WTC11 (cell line): Measurements from ENCODE around the gene SPAAR. TPM values are rescaled to one million over a fixed set of nuclear protein-coding genes. Genes with fewer than 3 reads are reported as not detected.

Experiments used
- ATAC-seq: fragments of 200-7000 bp; cut with Tn5 transposase; 2 replicates; pipeline ENCODE4 v1.10.0; 2021; ENCODE audit warnings: mild to moderate bottlenecking, moderate library complexity
- CTCF ChIA-PET: fragments of 300-600 bp; sonication (Branson Sonifier 250); formaldehyde crosslinking; loops from one replicate; lab custom pipeline; 2021; ENCODE audit warnings: antibody characterized with exemption; lab: Charles Lee
- POLR2A ChIA-PET: fragments of 350-600 bp; sonication (Branson Sonifier 250); formaldehyde crosslinking; loops from one replicate; lab custom pipeline; 2021; ENCODE audit warnings: antibody characterized with exemption; lab: Charles Lee
- DNase-seq: peaks from one replicate; pipeline ENCODE4 v3.0.0; 2021; ENCODE audit warnings: low spot score
- H3K27ac Mint-ChIP-seq: 2 replicates; pipeline ENCODE4 v1.8.0; 2021; ENCODE audit warnings: mixed read lengths
- H3K27me3 Mint-ChIP-seq: 2 replicates; pipeline ENCODE4 v1.8.0; 2021; ENCODE audit warnings: low read depth, mild to moderate bottlenecking, moderate library complexity, mixed read lengths
- H3K36me3 Mint-ChIP-seq: 2 replicates; pipeline ENCODE4 v1.8.0; 2021; ENCODE audit warnings: mixed read lengths
- H3K4me1 Mint-ChIP-seq: 2 replicates; pipeline ENCODE4 v1.8.0; 2022; ENCODE audit warnings: mixed read lengths
- H3K4me3 Mint-ChIP-seq: 2 replicates; pipeline ENCODE4 v1.8.0; 2021; ENCODE audit warnings: mild to moderate bottlenecking, moderate library complexity, mixed read lengths
- H3K9me3 Mint-ChIP-seq: 2 replicates; pipeline ENCODE4 v1.8.0; 2021; ENCODE audit warnings: mixed read lengths
- ATF1 ChIP-seq: sonication (generic); formaldehyde crosslinking; IDR thresholded peaks from 2 replicates; pipeline ENCODE4 v1.8.1; 2023; ENCODE audit warnings: mild to moderate bottlenecking, moderate library complexity, missing genetic modification reagents
- ATF6 ChIP-seq: sonication (generic); formaldehyde crosslinking; IDR thresholded peaks from 2 replicates; pipeline ENCODE4 v1.8.1; 2023; ENCODE audit warnings: mild to moderate bottlenecking, missing genetic modification reagents
- CTCF ChIP-seq: fragments of 200-600 bp; IDR thresholded peaks from 2 replicates; pipeline ENCODE4 v1.8.0; 2022; ENCODE audit warnings: antibody characterized with exemption
- E2F1 ChIP-seq: sonication (generic); formaldehyde crosslinking; IDR thresholded peaks from 2 replicates; pipeline ENCODE4 v1.8.0; 2022; ENCODE audit warnings: mild to moderate bottlenecking, missing genetic modification reagents
- ELF4 ChIP-seq: sonication (generic); formaldehyde crosslinking; IDR thresholded peaks from 2 replicates; pipeline ENCODE4 v1.8.1; 2022; ENCODE audit warnings: low read depth, mild to moderate bottlenecking, moderate library complexity, missing genetic modification reagents
- ESRRA ChIP-seq: sonication (generic); formaldehyde crosslinking; IDR thresholded peaks from 2 replicates; pipeline ENCODE4 v1.8.1; 2022; ENCODE audit warnings: mild to moderate bottlenecking, missing genetic modification reagents, borderline replicate concordance
- MAX ChIP-seq: sonication (generic); formaldehyde crosslinking; IDR thresholded peaks from 2 replicates; pipeline ENCODE4 v1.8.0; 2022; ENCODE audit warnings: mild to moderate bottlenecking, missing genetic modification reagents
- MLX ChIP-seq: sonication (generic); formaldehyde crosslinking; IDR thresholded peaks from 2 replicates; pipeline ENCODE4 v1.8.1; 2023; ENCODE audit warnings: mild to moderate bottlenecking, missing genetic modification reagents, moderate library complexity
- MYBL2 ChIP-seq: sonication (generic); formaldehyde crosslinking; IDR thresholded peaks from 2 replicates; pipeline ENCODE4 v1.8.1; 2023; ENCODE audit warnings: mild to moderate bottlenecking, moderate library complexity, missing genetic modification reagents
- OVOL2 ChIP-seq: fragments of 250-450 bp; sonication (Bioruptor Pico); IDR thresholded peaks from 2 replicates; pipeline ENCODE4 v1.9.0; 2021; ENCODE audit warnings: mild to moderate bottlenecking, borderline replicate concordance
- PRRX2 ChIP-seq: fragments of 250-450 bp; sonication (Bioruptor Pico); IDR thresholded peaks from 2 replicates; pipeline ENCODE4 v1.8.0; 2021; ENCODE audit warnings: mild to moderate bottlenecking
- TP53 ChIP-seq: sonication (generic); formaldehyde crosslinking; IDR thresholded peaks from 2 replicates; pipeline ENCODE4 v1.8.1; 2023; ENCODE audit warnings: mild to moderate bottlenecking, missing genetic modification reagents
- USF1 ChIP-seq: sonication (generic); formaldehyde crosslinking; IDR thresholded peaks from 2 replicates; pipeline ENCODE4 v1.8.0; 2022; ENCODE audit warnings: mild to moderate bottlenecking, missing genetic modification reagents
- ZBTB43 ChIP-seq: sonication (generic); formaldehyde crosslinking; IDR thresholded peaks from 2 replicates; pipeline ENCODE4 v1.8.1; 2023; ENCODE audit warnings: mild to moderate bottlenecking, missing genetic modification reagents
- ZNF121 ChIP-seq: sonication (generic); formaldehyde crosslinking; IDR thresholded peaks from 2 replicates; pipeline ENCODE4 v1.8.0; 2023; ENCODE audit warnings: missing genetic modification reagents
- ZNF219 ChIP-seq: sonication (generic); formaldehyde crosslinking; IDR thresholded peaks from 2 replicates; pipeline ENCODE4 v1.8.0; 2023; ENCODE audit warnings: missing genetic modification reagents, mild to moderate bottlenecking, borderline replicate concordance
- ZNF396 ChIP-seq: fragments of 250-450 bp; sonication (Bioruptor Pico); IDR thresholded peaks from 2 replicates; pipeline ENCODE4 v1.8.0; 2021; ENCODE audit warnings: mild to moderate bottlenecking, moderate library complexity, borderline replicate concordance
- ZNF423 ChIP-seq: fragments of 250-450 bp; sonication (Bioruptor Pico); IDR thresholded peaks from 2 replicates; pipeline ENCODE4 v2.1.2; 2022; ENCODE audit warnings: mild to moderate bottlenecking, moderate library complexity
- ZNF512 ChIP-seq: sonication (generic); formaldehyde crosslinking; IDR thresholded peaks from 2 replicates; pipeline ENCODE4 v1.8.1; 2022; ENCODE audit warnings: missing genetic modification reagents, borderline replicate concordance
- total RNA-seq: library from RNA; stranded (reverse); gene quantifications from 3 replicates; pipeline ENCODE4 v1.2.3, GENCODE V29; 2021

The SPAAR gene
- total RNA-seq, 1 experiment from 2014 or later, result 0.33 TPM

- Mint-ChIP-seq H3K4me3 (no peak overlapping the region), H3K36me3 (no peaks in the 10 kb centered on the region), H3K27ac (no peak overlapping the region), H3K27me3 (peaks cover 35% of the 10 kb centered on the region), H3K9me3 (peaks cover 8% of the 10 kb centered on the region), H3K4me1 (no peaks in the 10 kb centered on the region)
- DNase-seq (no peak), ATAC-seq (no peak)
- ChIA-PET POLR2A (no interaction called here), CTCF (interaction anchor here (2.7 kb wide), 1 partner anchor 8 kb away, joined by 7 read pairs; no protein-coding TSS in a partner anchor)
- no peak for TF ChIP-seq ZNF512
- TF ChIP-seq ZNF219, result no peak
- no peak for TF ChIP-seq ZNF121 (CRISPR knock-in tag)
- TF ChIP-seq E2F1, result no peak
- no peak for TF ChIP-seq CTCF
- TF ChIP-seq USF1 (CRISPR knock-in tag), result no peak
- no peak for TF ChIP-seq ATF6 (CRISPR knock-in tag)
- no peak for TF ChIP-seq MYBL2 (CRISPR knock-in tag)
- no peak for TF ChIP-seq PRRX2 (CRISPR knock-in tag)
- no peak for TF ChIP-seq TP53 (CRISPR knock-in tag)
- no peak for TF ChIP-seq ZBTB43
- TF ChIP-seq MAX (CRISPR knock-in tag), result no peak
- TF ChIP-seq OVOL2, result no peak
Observed at GRCh38 chr9:35937227-35937626, 27.9 kb downstream of the SPAAR start.

GRCh38 chr9:35938474-35939356, 29.4 kb downstream of the SPAAR start:
- Mint-ChIP-seq H3K27me3 (peaks cover 48% of the 10 kb centered on the region), H3K27ac (no peak overlapping the region), H3K9me3 (peaks cover 8% of the 10 kb centered on the region), H3K4me1 (no peaks in the 10 kb centered on the region), H3K4me3 (no peak overlapping the region), H3K36me3 (no peaks in the 10 kb centered on the region)
- no peak for DNase-seq
- ChIA-PET POLR2A (no interaction called here), CTCF (interaction anchor here (1.5 kb wide), 1 partner anchor 11 kb away, joined by 3 read pairs; no protein-coding TSS in a partner anchor)
- no peak for ATAC-seq
- TF ChIP-seq ELF4 (CRISPR knock-in tag) (no peak), OVOL2 (no peak), ZNF396 (no peak), ATF1 (CRISPR knock-in tag) (no peak), ZNF423 (no peak), CTCF (no peak), ESRRA (CRISPR knock-in tag) (no peak), MLX (CRISPR knock-in tag) (no peak)
